ENCODE data around the gene DUSP6.

Gene DUSP6

DNA sequence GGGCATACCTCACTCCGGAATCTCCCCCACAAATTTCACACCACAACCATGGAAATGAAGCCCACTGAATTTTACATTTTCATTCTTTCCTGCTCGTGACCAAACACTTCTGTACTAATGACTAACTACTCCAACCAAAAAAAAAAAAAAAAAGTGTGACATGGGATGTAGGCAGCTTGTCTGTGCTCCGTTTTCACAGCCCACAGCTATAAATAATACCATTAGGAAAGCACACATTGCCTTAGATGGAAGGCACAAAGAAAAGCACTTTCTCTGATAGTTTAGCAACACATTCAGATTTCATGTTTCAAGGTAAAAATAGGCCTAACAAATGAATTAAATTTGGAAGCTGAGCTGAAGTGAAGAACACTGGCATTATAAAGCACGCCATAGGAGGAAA lies 42.5 kb downstream of the DUSP6 start:
- no peak for DNase-seq (ENCODE audit: low read depth)
- TF ChIP-seq CTCF (IDR thresholded peaks at IDR 0.05; ENCODE audit: insufficient read depth, low read depth, low read length, missing control alignments): no peak
- no peak overlapping the region for H3K4me3 ChIP-seq (ENCODE audit: low read depth, low read length)

DNA sequence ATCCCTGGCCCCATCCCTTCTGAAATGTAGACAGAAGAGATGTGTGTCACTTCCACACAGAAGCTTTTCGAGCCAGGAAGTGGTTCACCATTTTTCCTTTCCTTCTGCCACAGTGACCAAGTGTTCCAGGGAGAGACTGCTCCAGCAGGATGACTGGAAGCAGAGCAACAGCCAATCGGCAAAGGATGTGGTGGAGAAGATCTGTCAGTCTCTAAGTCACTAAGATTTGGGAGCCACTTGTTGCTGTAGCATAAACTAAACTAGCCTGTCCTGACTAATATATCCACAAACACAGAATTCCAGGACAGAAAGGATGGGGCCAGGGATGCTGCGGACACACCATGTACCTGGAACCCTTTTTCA lies 42.9 kb downstream of the DUSP6 start:
- no peak for TF ChIP-seq CTCF (IDR thresholded peaks at IDR 0.05; ENCODE audit: insufficient read depth, low read depth, low read length, missing control alignments)
- no peak for DNase-seq (ENCODE audit: low read depth)
- no peak overlapping the region for H3K4me3 ChIP-seq (ENCODE audit: low read depth, low read length)

DNA sequence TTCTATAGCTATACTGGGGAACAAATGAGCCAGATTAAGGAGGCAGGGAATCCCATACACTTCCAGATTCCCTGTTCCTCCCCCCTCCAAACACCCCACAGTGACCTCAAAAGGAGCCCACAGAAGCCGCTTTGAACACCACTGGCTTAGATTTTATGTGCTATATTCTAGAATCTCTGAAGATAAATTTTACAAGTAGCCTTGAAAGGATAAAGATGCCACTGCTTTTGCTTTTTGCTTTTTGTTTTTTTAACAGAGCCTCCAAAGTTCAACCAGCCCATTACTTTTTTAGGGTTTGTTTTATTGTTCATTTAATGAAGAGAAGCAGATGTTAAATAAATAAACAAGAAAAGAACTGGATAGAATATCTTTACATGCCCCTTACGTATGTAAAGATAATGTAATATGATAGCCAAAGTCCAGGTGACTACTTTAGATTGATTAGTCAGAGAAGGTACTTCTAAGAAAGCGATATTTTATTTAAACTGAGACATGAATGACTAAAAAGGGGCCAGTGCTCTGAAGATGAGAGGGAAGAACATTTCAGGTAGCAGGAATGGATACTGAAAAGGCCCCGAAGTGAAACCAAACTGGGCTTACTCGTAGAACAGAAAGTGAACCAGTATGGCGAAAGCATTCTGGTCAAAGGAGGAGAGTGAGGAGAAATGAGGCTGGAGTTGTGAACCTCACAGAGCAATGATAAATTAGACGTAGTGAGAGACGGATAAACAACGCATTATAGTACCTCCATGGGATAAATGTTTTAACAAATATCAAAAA lies 44.6 kb downstream of the DUSP6 start:
- TF ChIP-seq CTCF (IDR thresholded peaks at IDR 0.05; ENCODE audit: insufficient read depth, low read depth, low read length, missing control alignments): no peak
- no peak overlapping the region for H3K4me3 ChIP-seq (ENCODE audit: low read depth, low read length)

DNA sequence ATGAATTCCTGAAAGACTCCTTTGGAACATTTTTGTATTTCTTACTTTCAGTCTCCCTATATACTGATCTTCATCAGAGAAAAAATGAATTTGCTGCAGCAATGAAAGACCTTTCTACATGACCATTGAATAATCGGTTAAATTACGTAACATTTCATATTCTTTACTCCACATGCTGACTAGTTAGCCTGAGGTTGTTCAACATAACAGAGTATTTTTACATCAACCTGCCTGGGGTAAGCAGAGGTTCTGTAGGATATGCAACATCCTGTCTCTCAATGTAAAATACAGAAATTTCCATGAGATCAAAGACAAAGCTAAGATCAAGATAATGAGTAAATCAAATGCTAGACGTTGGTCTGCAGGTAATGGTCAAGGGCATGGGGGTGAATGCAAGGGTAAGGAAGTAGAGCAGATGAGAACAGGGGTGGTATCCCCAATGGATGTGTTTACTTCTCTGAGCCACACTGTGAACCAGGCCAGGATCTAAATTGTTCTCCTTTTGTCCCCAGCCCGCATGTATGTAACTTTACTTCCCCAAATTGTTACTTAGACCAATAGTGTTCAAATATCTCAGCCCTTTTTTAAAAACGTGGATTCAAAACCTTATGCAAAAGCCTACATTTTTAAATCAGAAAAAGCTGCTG lies 45.4 kb downstream of the DUSP6 start:
- DNase-seq (ENCODE audit: low read depth): no peak
- TF ChIP-seq CTCF (IDR thresholded peaks at IDR 0.05; ENCODE audit: insufficient read depth, low read depth, low read length, missing control alignments): no peak
- H3K4me3 ChIP-seq (ENCODE audit: low read depth, low read length): no peak overlapping the region

More for the DNA sequence above, 44.6 kb downstream of the DUSP6 start:
- no peak for DNase-seq (ENCODE audit: low read depth)

DNA sequence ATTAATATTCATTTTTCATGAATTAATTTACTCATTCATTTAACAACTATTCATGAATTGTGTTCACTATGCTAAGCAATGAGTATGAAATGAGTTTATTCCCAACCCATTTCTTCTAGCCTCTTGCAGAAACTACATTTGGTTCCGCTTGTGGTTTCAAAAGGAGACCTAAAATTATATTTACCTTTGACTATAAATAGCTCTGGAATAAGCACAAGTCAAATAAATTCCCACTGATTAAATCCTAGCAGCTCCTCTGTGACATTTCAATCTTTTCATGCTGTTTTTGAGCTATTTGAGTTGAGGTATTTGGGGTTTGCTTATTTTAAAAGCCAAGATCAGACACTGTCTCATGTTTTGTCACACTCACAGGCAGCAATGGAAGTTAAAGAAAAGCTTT lies 46.9 kb downstream of the DUSP6 start:
- H3K4me3 ChIP-seq (ENCODE audit: low read depth, low read length): no peak overlapping the region
- no peak for DNase-seq (ENCODE audit: low read depth)
- TF ChIP-seq CTCF (IDR thresholded peaks at IDR 0.05; ENCODE audit: insufficient read depth, low read depth, low read length, missing control alignments): no peak

- TF ChIP-seq CTCF (IDR thresholded peaks at IDR 0.05; ENCODE audit: insufficient read depth, low read depth, low read length, missing control alignments): no peak
- no peak overlapping the region for H3K4me3 ChIP-seq (ENCODE audit: low read depth, low read length)
- DNase-seq (ENCODE audit: low read depth): no peak
Observed at GRCh38 chr12:89299931-89300330, 52.4 kb downstream of the DUSP6 start.

Measured in GM12865 (cell line).